ENCODE measurements around the gene KIF13A.
"Not testable (repeated sequence)": the region's sequence is repeated elsewhere in the genome, so short reads cannot be mapped to it uniquely, and the experiment has no call there.

The KIF13A gene

DNA sequence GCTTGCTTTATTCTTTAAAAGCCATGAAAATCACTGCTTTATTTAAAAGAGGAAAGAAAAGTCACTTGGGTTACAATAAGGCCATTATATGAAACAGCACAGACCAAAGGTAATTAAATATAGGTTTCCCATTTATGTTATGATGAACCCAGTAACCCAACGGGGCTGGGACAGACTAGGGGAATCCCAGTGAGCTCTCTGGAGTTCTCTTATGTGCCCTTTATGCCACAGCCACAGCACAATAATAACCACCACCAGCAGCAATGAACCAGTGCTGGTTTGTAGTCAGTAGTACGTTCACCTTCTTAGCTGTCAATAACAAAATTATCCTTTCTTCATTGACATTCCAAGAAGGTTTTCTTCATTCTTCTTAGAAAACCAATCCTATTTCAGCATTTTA lies 87.4 kb downstream of the KIF13A start:
- no peak for DNase-seq (ENCODE audit: low read depth in 2 of 2)

DNA sequence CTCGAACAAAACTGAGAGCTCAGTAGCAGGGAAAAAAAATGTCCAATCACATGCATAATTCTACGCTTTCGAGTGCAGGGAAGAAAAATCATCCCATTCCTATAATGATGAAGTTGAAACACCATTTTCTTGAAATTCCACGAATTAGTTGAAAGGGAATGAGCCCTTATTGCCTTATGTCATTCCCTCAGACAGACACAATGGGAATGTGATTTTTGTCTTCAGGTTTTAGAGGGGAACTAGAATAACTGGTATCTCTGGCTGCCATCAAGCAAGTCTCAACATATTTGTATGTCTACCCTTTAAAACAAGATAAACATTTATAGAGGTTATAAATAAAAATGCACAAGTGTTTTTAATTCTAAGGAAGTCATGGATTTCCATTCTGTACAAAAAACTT lies 87.9 kb downstream of the KIF13A start:
- DNase-seq (ENCODE audit: low read depth in 2 of 2): no peak

DNA sequence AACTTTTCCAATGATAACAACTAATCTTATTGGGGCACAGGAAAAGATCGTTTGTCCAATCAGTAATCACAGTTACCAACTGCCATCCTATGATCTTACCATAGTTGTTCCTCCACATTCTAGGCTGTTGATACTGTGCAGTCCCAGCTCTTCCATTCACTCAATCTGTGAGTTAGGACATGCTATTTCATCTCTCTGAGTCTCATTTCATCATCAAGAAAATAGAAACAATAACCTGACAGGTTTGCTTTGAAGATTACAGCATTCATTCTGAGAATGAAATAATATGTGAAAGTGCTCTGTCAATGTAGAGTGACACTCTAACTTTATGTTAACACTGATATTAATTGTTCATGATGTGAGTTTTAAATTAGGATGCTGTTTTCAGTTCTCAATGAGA lies 89.8 kb downstream of the KIF13A start:
- DNase-seq (ENCODE audit: low read depth in 2 of 2): no peak

DNA sequence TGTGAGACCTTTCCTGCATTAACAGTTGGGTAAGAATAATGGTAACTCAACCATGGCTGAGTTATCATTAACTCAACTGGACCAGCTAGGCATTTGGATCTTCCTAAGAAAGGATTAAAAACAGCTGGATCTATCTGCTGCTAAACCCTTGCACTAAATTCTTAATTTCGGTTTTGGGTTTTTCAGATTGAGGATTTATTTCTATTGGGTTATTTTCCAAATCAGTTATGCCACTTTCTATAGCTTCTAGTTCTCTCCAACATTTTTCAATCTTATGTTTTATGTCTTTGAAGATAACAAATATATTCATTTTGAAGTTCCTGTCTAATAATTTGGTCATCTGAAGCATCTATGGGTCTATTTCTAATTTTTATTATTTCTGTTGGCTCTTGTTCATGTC lies 92.5 kb downstream of the KIF13A start:
- DNase-seq (ENCODE audit: low read depth in 2 of 2): no peak

DNA sequence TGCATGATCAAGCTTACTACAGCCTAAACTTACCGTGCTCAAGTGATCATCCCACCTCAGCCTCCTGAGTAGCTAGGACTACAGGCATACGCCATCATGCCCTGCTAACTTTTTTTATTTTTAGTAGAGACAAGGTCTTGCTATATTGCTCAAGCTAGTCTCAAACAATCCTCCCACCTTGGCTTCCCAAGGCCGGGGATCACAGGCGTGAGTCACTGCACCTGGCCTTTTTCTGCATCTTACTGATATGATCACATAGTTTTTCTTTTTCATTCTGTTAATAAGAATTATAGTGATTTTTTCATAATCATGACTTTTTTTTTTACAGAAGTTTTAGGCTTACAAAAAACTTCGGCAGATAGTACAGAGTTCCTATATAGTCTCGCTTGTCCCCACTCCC lies 93.2 kb downstream of the KIF13A start:
- DNase-seq (ENCODE audit: low read depth in 2 of 2): no peak

DNA sequence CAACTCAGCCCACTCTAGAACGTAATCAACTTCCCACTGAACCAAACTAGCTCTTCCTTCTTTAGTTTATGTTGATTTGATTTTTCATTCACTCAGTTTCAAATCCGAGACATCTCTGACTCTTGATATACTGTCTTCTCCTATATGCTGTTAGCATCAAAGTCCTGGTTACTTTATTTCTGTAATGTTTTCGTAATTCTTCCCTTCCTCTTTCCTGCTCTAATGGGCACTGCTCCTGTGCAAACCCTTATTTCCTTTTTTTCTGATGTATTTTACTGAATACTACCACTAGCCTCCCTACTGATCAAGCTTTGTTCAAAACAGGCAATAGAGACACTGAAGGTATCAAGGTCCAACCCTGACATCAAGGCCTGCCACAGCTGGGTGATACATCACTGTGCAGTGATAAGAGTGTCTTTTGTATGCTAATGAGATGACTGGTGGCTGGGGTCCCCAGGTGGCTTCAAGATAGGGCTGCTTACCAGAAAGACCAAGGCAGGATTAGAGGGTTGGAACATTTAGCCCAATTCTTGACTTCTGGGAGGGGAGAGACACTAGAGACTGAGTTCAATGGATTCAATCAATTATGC lies 95.2 kb downstream of the KIF13A start:
- DNase-seq (ENCODE audit: low read depth in 2 of 2): no peak

DNA sequence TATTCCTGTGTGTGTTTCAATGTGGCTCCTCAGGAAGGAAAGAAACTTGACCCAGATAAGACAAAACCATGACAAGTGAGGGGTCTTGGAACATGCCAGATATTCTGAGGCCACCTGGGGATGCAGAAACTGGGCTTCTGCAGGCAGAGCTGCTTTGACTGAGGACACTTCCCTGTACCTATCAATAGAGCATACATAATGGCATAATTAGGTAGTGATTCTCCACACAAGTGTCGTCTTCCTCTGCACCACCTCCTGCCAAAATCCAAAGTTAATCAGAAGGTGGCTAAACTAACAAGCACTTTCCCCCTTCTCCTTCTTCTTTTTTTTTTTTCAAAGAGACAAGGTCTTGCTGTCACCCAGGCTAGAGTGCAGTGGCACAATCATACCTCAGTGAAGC lies 97.1 kb downstream of the KIF13A start:
- DNase-seq (ENCODE audit: low read depth in 2 of 2): no peak

DNA sequence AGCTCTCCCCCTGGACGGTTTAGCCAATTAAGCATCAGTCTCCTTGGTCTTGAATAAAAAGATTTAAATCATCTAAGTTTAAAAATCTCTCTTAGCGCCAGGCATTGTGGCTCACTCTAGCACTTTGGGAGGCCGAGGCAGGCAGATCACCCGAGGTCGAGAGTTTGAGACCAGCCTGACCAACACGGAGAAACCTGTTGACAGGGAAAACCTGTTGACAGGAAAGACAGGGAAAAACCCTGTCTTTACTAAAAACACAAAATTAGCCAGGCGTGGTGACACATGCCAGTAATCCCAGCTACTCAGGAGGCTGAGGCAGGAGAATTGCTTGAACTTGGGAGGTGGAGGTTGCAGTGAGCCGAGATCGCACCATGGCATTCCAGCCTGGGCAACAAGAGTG lies 97.7 kb downstream of the KIF13A start:
- DNase-seq (ENCODE audit: low read depth in 2 of 2): not testable (repeated sequence)

DNA sequence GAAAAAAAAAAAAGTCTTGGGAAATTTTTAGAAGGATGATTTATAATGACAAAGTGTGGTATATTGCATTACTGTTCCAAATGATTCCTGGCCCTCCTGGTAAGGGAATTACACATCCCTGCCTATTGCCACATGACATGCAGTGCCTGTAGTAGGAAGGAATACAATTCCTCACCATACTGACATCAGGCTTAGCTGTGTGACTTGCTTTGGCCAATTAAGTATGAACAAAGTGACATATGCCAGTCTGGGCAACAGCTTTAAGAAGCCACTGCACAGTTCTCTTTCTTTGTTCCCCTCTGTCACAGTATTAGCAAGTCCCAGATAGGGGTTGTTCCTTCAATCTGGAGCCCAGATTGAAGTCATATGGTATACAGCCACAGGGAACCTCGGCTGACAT lies 100.5 kb downstream of the KIF13A start:
- DNase-seq (ENCODE audit: low read depth in 2 of 2): no peak

DNA sequence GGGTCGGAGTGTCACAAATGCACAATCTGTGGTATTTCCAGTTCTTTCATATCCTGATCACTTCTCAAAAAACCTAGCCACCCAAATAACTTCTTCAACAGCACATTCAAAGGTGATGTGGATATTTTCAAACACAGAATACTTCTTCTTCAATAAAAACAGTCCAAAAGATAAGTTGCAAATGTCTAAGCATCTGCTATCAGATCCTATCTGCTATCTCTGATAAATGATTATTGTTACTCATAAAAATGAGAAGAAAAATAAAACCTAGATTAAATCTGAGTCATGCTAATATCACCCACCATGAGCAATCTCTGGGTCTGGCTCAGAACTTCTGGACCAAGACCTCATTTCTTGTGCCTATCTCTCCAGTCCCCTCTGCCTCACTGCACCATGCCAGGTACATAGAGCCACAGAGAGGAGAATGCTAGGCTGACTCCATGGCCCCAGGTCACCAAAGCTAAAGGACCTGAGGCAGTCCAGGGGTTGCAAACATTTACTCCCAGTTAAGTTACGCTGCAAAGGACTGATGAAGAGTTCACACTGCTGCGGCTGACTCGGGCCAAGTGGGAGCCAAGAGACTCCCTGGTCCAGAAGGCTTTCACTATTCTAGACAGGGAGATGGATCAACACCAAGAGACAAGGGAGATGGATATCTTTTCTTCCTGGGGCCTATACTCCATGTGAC lies 101.4 kb downstream of the KIF13A start:
- no peak for DNase-seq (ENCODE audit: low read depth in 2 of 2)

DNA sequence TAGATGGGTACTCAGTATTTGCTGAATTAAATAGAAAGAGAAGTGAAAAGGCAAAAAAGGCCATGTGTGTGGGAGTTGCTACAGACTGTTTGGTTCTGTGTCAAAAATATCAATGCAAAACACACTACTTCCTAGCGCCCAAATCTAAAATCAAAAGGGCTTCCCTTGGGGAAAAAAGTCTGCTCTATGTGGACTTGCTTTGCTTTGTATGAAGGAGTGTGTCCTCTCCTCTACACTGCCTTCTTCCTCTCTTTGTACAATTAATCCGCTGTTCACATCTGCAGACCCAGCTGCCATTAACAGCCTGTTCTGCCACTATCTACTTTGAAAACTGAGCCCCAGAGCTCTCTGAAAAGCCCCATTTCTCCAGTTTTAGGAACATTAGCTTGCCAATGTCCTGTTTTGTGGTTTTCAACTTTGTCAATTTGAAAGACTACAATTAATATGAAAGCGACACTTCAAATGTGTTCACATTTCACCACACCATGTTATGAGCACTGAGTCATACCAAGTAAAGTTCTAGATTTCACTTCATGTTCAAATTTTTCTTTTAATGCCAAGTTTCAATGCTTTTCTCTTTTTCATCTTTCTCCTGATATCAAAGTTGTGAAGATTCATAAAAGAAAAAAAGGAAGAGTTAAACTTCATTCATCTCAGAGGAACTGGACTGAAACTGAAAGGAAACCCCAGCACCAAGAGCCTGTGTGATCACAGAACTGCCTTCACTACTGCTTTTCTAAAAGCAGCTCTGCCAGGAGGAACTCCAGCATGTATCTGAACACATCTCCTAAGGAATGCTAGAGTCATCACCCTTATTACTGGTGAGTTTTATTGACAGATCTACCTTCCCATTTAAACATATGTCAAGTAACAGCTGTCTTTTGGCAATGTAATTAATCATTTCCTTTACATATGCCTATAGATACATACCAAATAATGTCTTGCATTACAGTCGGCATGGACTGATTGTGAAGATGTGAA lies 102.6 kb downstream of the KIF13A start:
- no peak for DNase-seq (ENCODE audit: low read depth in 2 of 2)

DNA sequence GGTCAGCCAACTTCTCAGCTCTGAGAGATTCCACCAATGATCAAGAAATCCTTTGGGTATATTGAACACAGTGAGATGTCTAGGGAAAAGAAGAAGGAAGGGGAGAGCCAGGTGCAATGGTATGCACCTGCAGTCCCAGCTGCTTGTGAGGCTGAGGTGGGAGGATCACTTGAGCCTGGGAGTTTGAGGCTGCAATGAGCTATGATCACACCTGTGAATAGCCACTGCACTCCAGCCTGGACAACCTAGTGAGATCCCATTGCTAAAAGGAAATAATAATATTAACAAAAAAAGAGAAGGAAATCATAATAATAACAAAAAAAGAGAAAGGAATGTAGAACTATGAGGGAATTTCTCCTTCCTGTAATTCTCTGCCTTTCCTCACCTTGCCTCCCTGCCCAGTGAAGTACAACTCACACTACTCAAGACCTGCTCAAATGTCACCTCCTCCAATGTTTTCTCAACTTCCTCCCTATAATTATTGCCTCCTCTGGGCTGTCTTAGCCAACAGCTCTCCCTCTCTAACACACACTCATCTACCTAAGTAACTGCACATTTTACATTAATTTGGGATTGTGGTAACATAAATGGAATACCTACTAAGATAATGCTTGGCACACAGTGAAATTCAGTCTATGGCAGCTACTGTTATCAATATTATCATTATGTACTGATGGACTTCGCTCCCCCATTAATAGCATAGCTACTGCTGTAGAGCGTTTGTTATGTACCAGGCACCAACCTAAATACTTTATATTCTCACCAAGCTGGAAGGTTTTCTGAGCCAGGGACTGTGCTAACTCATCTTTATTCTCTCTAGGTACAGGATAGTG lies 103.6 kb downstream of the KIF13A start:
- DNase-seq (ENCODE audit: low read depth in 2 of 2): no peak

DNA sequence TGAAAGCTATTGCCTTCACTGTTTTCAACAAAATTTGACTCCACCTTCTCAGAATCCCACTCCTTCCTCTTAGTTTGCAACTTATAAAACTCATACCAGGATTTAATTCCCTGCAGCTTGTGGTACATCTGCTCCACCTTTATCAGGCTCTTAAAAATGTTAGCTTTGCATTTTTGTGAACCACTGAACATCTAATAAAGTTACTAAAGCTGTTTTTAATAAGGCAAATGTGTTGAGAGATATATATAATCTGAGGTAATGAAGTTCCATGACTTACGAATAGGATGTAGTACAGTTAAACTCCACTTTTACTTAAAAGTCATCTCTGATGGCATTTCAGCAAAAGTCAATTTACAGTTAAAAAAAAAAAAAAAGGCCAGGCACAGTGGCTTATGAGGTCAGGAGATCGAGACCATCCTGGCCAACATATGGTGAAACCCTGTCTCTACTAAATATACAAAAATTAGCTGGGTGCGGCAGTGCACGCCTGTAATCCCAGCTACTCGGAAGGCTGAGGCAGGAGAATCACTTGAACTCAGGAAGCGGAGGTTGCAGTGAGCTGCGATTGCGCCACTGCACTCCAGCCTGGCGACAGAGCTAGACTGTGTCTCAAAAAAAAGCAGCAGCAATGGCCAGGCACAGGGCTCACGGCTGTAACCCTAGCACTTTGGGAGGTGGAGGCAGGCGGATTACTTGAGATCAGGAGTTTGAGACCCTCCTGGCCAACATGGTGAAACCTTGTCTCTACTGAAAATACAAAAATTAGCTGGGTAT lies 106.2 kb downstream of the KIF13A start:
- no peak for DNase-seq (ENCODE audit: low read depth in 2 of 2)

DNA sequence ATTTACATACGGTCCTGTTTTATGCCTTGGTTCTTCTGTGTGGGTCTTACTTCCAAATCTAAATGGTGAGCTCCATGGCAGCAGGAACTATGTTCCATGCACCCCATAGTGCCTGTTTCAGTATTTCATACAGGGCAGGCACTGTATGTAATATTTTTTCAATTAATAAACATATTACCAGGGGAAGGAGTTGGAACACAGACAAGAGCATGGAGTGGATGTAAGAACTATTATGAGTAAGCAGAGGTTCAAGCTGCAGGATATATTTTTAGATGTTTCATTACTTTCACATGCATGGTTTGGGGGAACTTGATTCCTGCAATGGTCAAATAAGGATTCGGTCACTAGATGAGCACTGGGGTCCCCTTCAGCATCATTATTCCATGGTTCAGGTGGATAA lies 108.3 kb downstream of the KIF13A start:
- DNase-seq (ENCODE audit: low read depth in 2 of 2): no peak

DNA sequence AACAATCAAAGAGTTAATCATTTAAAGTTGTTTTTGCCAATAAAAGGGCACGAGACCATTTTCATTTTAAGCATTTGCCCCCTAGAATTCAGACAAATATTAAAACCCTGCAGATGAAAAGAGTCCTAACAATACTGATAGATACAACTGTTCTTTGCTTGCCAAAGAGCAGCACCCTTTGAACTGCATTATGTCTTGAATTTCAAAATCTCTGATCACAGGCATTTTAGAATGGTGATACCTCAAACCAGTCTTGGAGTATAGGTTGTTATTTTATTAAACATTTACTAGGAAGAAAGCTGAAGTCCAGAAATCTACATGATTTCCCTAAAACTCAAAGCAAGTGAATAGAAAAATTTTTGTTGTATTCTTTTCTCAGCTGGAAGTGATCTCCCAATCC lies 108.7 kb downstream of the KIF13A start:
- no peak for DNase-seq (ENCODE audit: low read depth in 2 of 2)

DNA sequence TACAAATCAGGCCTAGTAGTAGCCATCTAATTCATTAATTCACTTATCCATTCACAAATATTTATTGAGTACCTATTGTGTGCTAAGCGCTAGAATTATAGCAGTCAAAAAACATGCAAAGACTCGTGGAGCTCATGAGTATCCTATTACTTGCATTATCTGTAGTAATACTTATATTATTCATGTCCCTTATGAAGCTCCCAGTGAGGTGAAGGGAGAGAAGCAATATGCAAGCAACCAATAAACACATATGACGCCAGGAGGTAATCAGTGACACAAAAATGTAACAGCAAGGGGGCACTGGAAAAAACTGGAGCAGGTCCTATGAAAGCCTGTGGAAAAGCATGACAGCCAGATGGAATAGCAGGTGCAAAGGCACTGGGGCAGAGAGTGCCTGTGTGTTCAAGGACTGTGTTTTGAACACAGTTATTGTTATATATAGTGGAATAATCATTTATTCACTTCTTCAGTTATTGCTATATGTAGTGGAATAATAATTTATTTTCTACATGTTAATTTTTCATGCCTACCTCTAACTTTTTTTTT lies 109.5 kb downstream of the KIF13A start:
- no peak for DNase-seq (ENCODE audit: low read depth in 2 of 2)

DNA sequence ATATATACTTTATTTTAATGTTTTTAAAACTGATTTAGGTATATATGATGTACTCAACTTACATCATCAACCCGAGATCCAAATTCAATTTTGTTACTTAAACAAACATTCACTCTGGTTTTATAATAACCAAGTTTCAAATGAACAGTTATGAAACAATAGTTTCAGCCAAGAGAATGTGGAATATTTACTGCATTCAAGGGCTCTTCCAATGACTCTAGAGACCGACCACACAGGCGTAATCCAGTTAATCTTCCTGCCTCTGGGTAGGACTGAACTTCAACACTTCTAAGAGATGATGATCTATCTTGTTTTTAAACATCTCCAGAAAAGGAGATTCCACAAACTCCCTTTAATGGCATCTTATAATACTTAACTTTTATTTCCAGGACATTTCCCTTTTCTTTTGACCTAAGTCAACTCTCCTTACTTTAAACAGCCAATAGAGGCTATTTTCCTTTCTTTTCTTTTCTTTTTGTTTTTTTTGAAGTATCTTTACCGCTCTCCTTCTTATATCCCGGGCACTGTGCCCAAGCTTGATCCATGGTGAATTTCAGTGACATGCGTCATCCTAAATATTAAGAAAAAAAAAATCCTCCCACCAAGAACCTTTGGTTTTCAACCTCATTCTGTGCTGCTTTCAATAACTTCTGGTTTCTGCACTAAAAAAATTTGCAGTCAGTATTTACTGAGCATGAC lies 110.1 kb downstream of the KIF13A start:
- no peak for DNase-seq (ENCODE audit: low read depth in 2 of 2)

DNA sequence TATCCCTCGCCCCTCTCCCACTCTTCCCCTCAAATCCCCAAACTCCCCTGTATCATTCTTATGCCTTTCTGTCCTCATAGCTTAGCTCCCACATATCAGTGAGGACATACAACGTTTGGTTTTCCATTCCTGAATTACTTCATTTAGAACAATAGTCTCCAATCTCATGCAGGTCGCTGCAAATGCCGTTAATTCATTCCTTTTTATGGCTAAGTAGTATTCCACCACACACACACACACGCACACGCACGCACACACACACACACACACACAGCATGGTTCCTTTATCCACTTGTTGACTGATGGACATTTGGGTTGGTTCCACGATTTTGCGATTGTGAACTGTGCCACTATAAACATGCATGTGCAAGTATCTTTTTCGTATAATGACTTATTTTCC lies 112.7 kb downstream of the KIF13A start:
- no peak for DNase-seq (ENCODE audit: low read depth in 2 of 2)

DNA sequence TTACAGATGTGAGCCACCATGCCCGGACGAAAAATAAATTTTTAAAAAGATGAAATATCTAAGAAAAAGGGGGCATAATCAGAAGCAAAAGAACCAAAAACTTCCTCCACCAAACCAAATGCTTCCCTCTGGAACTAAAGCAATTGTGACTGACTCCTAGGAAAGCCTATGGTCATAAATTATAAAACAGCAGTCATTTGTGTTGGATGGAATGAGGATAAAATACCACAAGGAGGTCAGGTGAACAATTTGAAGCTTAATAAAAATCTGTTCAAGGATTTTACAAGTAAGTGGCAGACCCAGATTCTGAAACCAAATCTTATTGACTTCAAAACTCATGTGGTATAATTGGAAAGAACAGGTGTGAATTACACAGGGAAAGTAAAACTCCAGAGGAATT lies 114.5 kb downstream of the KIF13A start:
- DNase-seq (ENCODE audit: low read depth in 2 of 2): no peak

DNA sequence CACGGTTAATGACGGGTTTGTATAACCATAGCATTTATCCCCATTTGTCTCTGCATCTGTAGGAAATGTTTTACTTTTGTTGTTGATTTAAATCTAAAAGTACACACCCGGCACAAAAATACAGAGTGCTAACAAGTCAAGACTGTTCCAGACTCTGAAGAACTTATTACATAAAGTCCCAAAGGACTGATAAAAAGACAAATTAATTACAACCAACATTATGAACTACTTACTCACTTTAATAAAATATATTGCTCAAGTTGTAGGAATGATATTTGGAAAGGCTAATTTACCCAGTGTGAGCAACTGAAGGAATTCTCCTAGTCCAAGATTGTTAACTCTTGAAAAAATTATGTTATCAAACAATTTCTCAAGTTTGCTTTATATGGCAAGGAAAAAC lies 115.6 kb downstream of the KIF13A start:
- DNase-seq (ENCODE audit: low read depth in 2 of 2): no peak

Data from stimulated activated CD4-positive, alpha-beta T cell treated with anti-CD3 and anti-CD28 coated beads, Interleukin-1b, Interleukin-23, amount 100 ng/mL, for 4 hours (primary cell).